BJ (cell line): ENCODE results near the gene CHD8. TPM values are rescaled to one million over a fixed set of nuclear protein-coding genes. Genes with fewer than 3 reads are reported as not detected.
A peak's percentile ranks its signal among the peaks of the same experiment; 100 is the strongest.

Experiments
- CTCF ChIA-PET: fragments of 350-600 bp; formaldehyde crosslinking; extraction: SDS; loops from one replicate; lab custom pipeline; 2021; ENCODE audit warnings: antibody characterized with exemption, inconsistent platforms; lab: Yijun Ruan, JAX
- POLR2A ChIA-PET: fragments of 300-600 bp; sonication (Branson Sonifier 250); formaldehyde crosslinking; extraction: SDS; loops from one replicate; lab custom pipeline; 2021; ENCODE audit warnings: antibody characterized with exemption; lab: Charles Lee
- DNase-seq: peaks from one replicate; pipeline ENCODE4 v3.0.0-alpha.2; 2011; ENCODE audit warnings: low read depth
- H3K27me3 ChIP-seq: 2 replicates; pipeline ENCODE4 v1.6.0; 2011; ENCODE audit warnings: low read length; ENCODE audit not compliant: control insufficient read depth, insufficient read depth
- H3K36me3 ChIP-seq: 2 replicates; pipeline ENCODE4 v1.5.1; 2011; ENCODE audit warnings: low read length; ENCODE audit not compliant: control insufficient read depth, insufficient read depth
- H3K4me3 ChIP-seq: 2 replicates; pipeline ENCODE4 v1.5.1; 2011; ENCODE audit warnings: low read depth, mild to moderate bottlenecking, control low read depth, low read length
- polyA plus RNA-seq: library from polyadenylated mRNA; depleted of rRNA; stranded (reverse); fragments of >200 nt; gene quantifications from 2 replicates; pipeline ENCODE4 v1.2.3, GENCODE V29; 2011
- TF ChIP-seq, protein P1 (sequence below): IDR thresholded peaks from 2 replicates; pipeline ENCODE4 v1.5.1; 2011; ENCODE audit warnings: low read depth, mild to moderate bottlenecking, control low read depth, inconsistent platforms, low read length, moderate library complexity; ENCODE audit not compliant: insufficient read depth

The CHD8 gene
- polyA plus RNA-seq, 1 experiment: 25.4 TPM

DNA sequence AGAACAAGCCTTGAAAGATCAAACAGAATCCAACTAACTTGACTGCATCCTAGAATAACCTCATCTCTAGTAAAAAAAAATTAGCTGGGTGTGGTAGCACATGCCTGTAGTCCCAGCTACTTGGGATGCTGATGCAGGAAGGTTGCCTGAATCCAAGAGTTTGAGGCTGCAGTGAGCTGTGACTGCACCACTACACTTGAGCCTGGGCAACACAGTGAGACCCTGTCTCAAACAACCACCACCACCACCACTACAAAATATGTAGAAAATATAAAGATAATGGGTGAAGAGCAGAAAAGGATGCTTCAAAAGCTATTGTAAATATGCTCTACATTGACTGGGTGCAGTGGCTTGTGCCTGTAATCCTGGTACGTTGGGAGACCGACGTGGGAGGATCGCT, 99.4 kb downstream of the CHD8 start:
- POLR2A ChIA-PET: no interaction called here
- CTCF ChIA-PET: interaction anchor here (0.6 to 1.4 kb wide), 2 partner anchors 11 to 47 kb away, joined by 4 read pairs; no protein-coding TSS in a partner anchor
- DNase-seq: no peak
- Histone ChIP-seq H3K4me3 (no peak overlapping the region), H3K36me3 (peaks cover 19% of the 10 kb centered on the region), H3K27me3 (no peaks in the 10 kb centered on the region)
- TF ChIP-seq, protein P1, sequence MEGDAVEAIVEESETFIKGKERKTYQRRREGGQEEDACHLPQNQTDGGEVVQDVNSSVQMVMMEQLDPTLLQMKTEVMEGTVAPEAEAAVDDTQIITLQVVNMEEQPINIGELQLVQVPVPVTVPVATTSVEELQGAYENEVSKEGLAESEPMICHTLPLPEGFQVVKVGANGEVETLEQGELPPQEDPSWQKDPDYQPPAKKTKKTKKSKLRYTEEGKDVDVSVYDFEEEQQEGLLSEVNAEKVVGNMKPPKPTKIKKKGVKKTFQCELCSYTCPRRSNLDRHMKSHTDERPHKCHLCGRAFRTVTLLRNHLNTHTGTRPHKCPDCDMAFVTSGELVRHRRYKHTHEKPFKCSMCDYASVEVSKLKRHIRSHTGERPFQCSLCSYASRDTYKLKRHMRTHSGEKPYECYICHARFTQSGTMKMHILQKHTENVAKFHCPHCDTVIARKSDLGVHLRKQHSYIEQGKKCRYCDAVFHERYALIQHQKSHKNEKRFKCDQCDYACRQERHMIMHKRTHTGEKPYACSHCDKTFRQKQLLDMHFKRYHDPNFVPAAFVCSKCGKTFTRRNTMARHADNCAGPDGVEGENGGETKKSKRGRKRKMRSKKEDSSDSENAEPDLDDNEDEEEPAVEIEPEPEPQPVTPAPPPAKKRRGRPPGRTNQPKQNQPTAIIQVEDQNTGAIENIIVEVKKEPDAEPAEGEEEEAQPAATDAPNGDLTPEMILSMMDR: no peak

DNA sequence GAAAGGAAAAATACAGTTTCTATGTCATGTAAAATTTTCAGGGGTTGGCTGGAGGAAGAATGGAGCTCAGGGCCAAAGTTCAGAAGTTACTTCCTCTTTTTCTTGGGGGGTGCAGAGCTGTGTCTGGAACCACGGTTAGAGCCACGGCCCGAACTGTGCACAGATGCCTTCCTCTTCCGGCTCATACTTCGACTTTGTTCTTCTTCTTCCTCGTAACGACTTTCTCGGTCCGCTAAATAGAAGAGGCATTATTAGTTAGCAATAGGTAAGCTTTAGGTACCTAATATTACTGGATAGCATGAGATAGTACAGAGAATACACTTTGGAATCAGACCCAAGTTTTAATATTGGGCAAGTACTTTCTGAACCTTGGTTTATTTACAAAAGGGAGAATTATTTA, 103.3 kb downstream of the CHD8 start:
- H3K4me3 ChIP-seq: no peak overlapping the region
- CTCF ChIA-PET: interaction anchor here (1.7 kb wide), 1 partner anchor 10 kb away, joined by 3 read pairs; no protein-coding TSS in a partner anchor
- POLR2A ChIA-PET: no interaction called here
- TF ChIP-seq, protein P1: no peak
- DNase-seq: no peak
- H3K27me3 ChIP-seq: no peaks in the 10 kb centered on the region
- peaks cover 14% of the 10 kb centered on the region for H3K36me3 ChIP-seq

GRCh38 chr14:21350539-21350938, 105.4 kb downstream of the CHD8 start:
- H3K4me3 ChIP-seq: no peak overlapping the region
- TF ChIP-seq, protein P1: no peak
- H3K27me3 ChIP-seq: no peaks in the 10 kb centered on the region
- ChIA-PET POLR2A (no interaction called here), CTCF (interaction anchor here (1.7 kb wide), 1 partner anchor 14 kb away, joined by 4 read pairs; no protein-coding TSS in a partner anchor)
- H3K36me3 ChIP-seq: peaks cover 11% of the 10 kb centered on the region
- DNase-seq: no peak

DNA sequence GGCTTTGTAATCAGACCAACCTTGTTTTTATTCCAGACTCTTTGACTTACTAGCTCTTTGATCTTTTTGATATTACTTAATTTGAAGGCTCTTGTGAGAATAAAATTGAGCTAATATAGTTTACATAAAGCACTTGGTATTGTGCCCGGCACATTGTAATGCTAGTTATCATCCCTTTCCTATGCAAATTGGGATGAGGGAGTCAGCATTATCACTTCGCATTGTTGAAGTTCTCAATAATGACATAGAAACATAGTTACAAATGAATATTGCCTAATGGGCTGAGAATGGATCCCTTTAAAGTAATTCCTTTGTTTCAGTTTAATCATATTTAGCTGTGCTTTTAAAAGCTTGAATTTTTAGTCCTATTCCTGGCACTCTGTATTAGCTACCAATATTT, 108.7 kb downstream of the CHD8 start:
- CTCF ChIA-PET: interaction anchor here (1.3 kb wide), 1 partner anchor 11 kb away, joined by 3 read pairs; no protein-coding TSS in a partner anchor
- DNase-seq: no peak
- TF ChIP-seq, protein P1: no peak
- POLR2A ChIA-PET: no interaction called here
- no peak overlapping the region for H3K4me3 ChIP-seq
- H3K27me3 ChIP-seq: no peaks in the 10 kb centered on the region
- peaks cover under 1% of the 10 kb centered on the region; the same call in 1 of the 2 replicates for H3K36me3 ChIP-seq

DNA sequence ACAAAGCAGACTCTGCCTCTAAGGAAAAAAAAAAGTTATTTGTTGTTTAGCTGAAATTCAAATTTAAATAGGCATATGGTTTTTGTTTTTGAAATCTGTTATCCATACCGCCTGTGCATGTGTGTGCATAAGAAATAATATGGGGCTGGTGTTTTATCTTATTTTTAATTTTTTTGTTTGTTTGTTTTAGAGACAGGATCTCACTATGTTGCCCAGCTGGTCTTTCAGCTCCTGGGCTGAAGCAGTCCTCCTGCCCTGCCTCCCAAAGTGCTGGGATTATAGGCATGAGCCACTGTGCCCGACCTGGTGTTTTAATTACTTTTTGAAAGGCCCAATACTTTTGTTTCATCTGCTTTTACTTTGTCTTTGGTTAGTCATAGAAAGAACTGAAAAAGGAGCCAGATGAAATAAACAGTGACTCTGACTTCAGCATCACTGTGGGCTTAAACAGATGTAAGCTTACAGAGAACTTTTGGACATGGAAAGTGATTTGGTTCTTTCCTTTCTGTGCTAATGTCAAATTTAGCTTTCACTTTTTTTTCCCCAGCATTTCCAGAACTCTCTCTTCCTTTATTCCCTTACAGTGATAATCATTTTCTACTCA, 109.3 kb downstream of the CHD8 start:
- no peak overlapping the region for H3K4me3 ChIP-seq
- CTCF ChIA-PET: interaction anchor here (1.3 kb wide), 1 partner anchor 10 kb away, joined by 3 read pairs; no protein-coding TSS in a partner anchor
- DNase-seq: peak; percentile 19
- TF ChIP-seq, protein P1: no peak
- POLR2A ChIA-PET: no interaction called here
- no peaks in the 10 kb centered on the region for H3K27me3 ChIP-seq
- no peaks in the 10 kb centered on the region for H3K36me3 ChIP-seq
